ENCODE data around the gene SCARB1. TPM values are rescaled to one million over a fixed set of nuclear protein-coding genes. Genes with fewer than 3 reads are reported as not detected.

The SCARB1 gene
- total and polyA plus RNA-seq, 2 donors (not counting 3 experiments of a cell fraction or from before 2014, with no cell fraction given): 125 to 141 TPM

DNA sequence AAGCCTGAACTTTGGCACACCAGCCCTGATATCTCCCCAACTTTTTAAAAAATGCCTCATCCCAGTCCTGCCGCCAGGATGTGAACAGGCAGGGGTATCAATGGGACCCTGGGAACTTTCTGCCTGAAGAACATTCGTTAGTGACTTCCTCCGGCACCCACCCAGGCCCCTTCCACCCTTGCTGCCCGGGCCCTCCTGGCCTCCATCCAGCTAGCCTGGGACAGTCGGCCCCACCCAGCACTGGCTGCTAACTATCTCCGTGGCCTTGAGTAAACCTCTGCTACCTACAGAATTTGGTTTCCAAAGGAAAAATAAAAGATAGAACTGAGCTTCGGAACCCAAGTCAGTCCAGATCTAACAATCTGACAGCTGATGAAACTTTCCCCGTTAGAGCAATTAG lies 14.3 kb downstream of the SCARB1 start:
- ChIA-PET POLR2A (no interaction called here), CTCF (interaction anchor here (1.2 kb wide), 1 partner anchor 11 kb away, joined by 3 read pairs; no protein-coding TSS in a partner anchor)
- TF ChIP-seq MYC (IDR thresholded peaks at IDR 0.05; ENCODE audit: low read depth, low read length) (no peak), POLR2AphosphoS5 (IDR thresholded peaks at IDR 0.05; ENCODE audit: insufficient read depth, low read depth, low read length) (no peak), CTCF (IDR thresholded peaks at IDR 0.05; ENCODE audit: extremely low read depth in 1 of 2, insufficient read depth in 1 of 2, low read depth in 1 of 2, low read length in 2 of 2) (no peak), GATA2 (IDR thresholded peaks at IDR 0.05; ENCODE audit: insufficient read depth, insufficient read length, low read depth, low read length) (no peak), FOS (IDR thresholded peaks at IDR 0.05; ENCODE audit: borderline replicate concordance, insufficient read depth, low read length) (no peak), EZH2 (IDR thresholded peaks at IDR 0.05; ENCODE audit: borderline replicate concordance, low read depth, low read length, severe bottlenecking) (no peak), JUN (IDR thresholded peaks at IDR 0.05; ENCODE audit: borderline replicate concordance, insufficient read depth, insufficient read length, low read depth) (no peak), POLR2A (IDR thresholded peaks at IDR 0.05; ENCODE audit: low read depth, low read length) (no peak)
- TF ChIP-seq, protein P1, sequence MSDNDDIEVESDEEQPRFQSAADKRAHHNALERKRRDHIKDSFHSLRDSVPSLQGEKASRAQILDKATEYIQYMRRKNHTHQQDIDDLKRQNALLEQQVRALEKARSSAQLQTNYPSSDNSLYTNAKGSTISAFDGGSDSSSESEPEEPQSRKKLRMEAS (IDR thresholded peaks at IDR 0.05; ENCODE audit: insufficient read depth, insufficient read length): no peak
- intact Hi-C loops (cut with micrococcal nuclease): no loop called here
- H3K4me3 ChIP-seq (replicated peaks in 1 of 3; ENCODE audit: insufficient read depth in 1 of 3, low read depth in 1 of 3, low read length in 3 of 3): no peak overlapping the region
- no peak overlapping the region for H3K27ac ChIP-seq (ENCODE audit: insufficient read depth, low read depth, low read length)
- no peaks in the 10 kb centered on the region for H3K4me1 ChIP-seq (ENCODE audit: control insufficient read depth, extremely low read depth, insufficient read depth, low read length)
- H4K20me1 ChIP-seq (replicated peaks; ENCODE audit: control insufficient read depth, extremely low read depth, insufficient read depth, low read length): no peaks in the 10 kb centered on the region
- H3K9me3 ChIP-seq (replicated peaks; ENCODE audit: control insufficient read depth, insufficient read depth, low read length): no peaks in the 10 kb centered on the region
- H3K9ac ChIP-seq (replicated peaks; ENCODE audit: extremely low read depth, insufficient read depth, low read length): no peak overlapping the region
- H3K36me3 ChIP-seq (ENCODE audit: control insufficient read depth in 2 of 2, extremely low read depth in 1 of 2, insufficient read depth in 2 of 2, low read length in 2 of 2): no peaks in the 10 kb centered on the region
- no peak overlapping the region for H2AFZ ChIP-seq (ENCODE audit: low read depth, low read length)
- no TSS peak for BruUV-seq (replicated peaks)
- dilution Hi-C loops (cut with MboI; ENCODE audit: extremely low pct_ligation_motif_present, low sequenced_read_pairs): no loop called here
- FAIRE-seq (no peak), DNase-seq (ENCODE audit: low read depth, low spot score) (no peak)
- H3K27me3 ChIP-seq (ENCODE audit: control insufficient read depth in 2 of 2, insufficient read depth in 2 of 2, low read length in 2 of 2): no peaks in the 10 kb centered on the region
- peaks cover 38% of the 10 kb centered on the region for H3K79me2 ChIP-seq (ENCODE audit: control insufficient read depth, insufficient read depth, low read length)
- no peaks in the 10 kb centered on the region for H3K9me1 ChIP-seq (replicated peaks; ENCODE audit: control insufficient read depth, extremely low read depth, insufficient read depth, low read length)
- no peak overlapping the region for H3K4me2 ChIP-seq (ENCODE audit: insufficient read depth, low read length)
